Activated gamma-delta T cell treated with anti-CD3 and anti-CD28 coated beads, Interleukin-2, amount 50 U/mL, for 16 hours (primary cell): ENCODE results near the gene SHFL.

Experiments
- DNase-seq: peaks from one replicate; pipeline ENCODE4 v3.0.0-alpha.2; 2020; ENCODE audit warnings: low read depth

SHFL gene

DNA sequence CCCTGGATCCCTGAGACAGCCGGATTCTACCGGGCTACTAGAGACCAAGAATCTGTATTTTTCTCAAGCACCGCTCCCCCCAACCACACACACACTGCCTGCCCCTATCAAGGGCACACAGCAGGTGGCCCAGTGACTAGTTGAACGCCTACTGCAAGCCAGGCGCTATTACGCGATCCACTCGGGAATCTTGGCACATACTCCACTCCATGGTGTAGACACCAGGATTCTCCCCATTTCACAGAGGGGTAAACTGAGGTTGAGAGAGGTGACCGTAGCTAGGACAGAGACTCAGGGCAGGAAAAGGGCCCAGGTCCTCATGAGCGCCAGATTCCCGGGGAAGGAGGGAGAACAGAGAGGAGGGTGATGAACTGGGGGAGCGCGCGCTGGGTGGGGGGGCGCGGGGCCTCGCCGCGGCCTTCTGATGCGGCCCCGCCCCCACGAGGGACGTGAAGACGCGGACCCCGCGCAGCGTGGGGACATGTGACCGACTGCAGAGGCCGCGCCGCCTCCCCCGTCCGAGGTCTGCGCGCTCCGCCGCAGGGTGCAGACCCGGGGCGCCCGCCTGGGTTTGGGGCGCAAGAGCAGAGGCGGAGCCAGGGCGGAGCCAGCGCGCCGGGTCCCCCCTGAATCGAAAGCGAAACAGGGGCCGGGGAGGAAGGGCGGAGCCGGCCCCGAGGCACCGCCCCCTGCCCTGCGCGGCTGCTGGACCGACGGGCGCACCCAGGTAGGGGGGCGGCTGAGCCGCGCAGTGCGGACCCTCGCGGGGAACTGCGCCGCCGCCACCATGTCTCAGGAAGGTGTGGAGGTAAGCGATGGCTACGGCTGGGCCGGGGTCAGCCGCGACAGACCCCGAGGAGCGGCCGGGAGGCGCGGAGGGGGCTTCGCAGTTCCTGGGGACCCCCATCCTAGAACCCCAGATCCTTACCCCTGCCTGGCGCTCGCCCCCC lies at the start of gene SHFL:
Gene SHFL (plus strand): TSS at position 677 of the 950 bp plus-strand sequence. CDS start 111 bp downstream, at position 788.
- peak; percentile 67 for DNase-seq

DNA sequence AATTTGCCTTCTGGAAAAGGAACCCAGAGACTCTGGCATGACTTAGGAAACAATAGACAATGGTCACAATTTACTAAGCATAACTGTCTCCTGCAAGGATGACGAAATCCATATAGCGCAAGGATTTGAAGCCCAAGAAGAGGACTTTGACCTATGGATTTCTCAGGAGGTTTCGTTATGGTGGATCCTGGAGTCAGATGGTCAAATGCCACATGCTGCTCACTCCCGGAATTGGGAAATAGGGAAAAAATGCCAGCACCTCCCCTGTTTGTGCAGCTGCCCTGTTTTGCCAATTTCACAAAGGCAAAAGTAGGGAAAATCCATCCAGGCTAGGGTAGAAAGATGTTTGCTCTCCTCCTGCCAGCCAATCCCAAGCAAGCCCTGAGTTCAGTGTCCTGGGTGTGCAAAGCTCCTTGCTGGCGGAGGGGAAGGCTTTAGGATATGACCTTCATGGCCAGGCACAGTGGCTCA lies 49.5 kb upstream of the SHFL start:
- DNase-seq, result no peak

DNA sequence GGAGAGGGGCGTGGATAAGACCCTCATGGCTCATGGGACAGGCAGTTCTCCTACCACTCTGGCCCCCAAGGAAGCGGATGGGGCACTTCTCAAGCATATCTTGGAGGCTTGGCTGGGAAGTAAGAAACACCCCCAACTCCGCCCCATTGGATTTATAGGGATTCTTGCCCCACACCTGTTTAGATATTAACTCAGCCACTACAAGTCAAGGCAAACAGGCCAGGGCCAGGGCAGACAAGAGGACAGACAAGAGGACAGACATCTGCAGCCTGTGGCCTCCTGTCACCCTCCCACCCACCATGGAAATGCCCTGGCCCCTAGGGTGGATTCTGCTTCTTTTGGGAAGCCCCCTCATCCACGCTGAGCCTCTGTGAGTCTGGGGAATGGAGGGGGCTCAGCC lies 48.8 kb upstream of the SHFL start:
- no peak for DNase-seq

DNA sequence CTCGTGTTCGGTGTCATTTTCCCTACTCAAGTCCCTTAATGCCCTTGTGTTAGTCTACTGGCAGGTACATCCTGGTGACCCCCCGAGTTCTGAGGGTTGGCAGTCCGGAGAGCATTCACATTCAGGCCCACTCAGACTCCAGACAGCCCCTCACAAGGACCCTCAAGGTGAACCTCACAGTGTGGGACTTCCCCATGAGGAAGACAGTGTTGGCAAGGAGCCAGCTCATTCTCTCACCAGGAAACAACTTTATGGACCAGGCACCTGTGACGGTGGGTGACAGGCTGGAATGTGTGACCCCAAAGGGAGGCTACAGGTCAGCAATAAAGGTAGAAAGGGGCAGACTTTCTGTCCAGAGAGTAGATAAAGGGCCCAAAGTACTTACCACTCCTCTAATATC lies 48.3 kb upstream of the SHFL start:
- no peak for DNase-seq

DNA sequence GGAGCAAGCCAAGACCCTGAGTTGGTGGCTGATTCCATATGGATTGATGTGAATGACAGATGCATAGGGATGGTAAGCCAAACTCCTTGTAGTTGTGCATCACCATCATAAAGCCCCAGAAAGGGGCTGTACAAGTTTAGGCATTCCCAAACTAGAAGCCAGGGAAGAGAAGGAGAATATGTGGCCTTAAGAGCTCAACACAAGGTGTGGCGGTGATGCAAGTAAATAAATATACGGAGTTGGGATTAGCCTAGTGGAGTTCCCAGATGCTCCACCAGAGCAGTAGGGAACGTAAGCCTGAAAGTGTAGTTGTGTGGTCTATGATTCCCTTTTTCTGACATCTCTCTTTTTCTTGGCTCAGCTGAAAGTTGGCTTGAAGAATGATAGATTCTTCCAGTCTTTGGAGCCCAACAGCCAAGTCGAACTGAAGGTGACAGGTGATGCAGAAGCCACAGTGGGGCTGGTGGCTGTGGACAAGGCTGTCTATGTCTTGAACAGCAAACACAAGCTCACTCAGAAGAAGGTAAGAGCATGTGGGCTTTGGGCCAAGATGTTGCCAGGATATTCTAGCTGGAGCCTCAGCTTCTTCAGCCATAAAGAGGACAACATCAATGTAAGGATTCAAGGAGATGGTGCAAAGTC lies 42.7 kb upstream of the SHFL start:
- DNase-seq, result no peak

DNA sequence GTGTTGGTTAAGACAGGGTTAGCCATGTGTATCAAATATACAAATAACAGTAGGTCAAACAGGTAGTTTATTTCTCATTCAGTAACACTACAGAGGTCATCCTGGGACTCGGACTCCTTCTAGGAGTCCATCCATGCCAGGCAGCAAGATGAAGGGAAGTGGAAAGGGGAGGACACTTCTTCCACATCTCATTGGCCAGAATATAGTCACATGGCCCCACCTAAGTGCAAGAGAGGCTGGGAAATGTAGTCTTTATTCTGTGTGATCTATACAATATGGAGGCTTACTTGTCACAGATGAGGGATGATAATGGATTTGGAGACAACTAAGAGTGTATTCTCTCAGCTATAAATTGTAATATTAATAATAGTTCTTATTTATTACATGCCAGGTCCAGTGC lies 41.7 kb upstream of the SHFL start:
- DNase-seq, result no peak

DNA sequence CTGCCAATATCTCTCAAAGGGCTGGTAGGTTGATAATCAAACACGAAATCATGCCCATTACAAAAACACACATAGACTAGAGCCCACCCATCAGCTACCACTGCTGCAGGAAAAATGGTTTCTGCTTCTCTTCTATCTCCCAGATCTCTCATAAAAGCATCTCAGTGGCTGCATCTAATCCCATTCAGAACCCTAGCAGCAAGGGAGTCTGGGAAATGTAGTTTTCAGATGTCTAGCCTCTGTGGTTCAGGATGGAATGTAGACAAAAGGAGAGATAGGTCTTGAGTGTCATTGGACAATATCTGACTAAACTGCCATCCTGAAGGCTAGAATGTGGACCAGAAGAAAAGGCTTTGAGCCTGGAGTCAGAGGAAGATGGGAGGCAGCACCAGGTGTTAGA lies 40.7 kb upstream of the SHFL start:
- DNase-seq, result no peak

DNA sequence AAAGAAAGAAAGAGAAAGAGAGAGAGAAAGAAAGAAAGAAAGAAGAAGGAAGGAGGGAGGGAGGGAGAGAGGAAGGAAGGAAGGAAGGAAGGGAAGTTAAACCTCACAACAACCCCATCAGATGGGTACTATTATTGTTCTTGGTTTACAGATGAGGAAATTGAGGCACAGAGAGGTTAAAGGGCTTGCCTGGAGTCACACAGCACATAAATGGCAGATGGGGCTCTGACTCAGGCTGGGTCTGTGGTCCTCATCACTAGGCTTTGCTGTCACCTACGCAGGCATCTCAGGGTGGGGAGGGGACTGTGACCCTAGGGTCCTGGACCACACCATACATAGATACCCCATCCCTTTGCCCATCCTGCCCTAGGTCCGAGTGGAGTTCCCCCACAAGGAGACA lies 36.5 kb upstream of the SHFL start:
- no peak for DNase-seq

DNA sequence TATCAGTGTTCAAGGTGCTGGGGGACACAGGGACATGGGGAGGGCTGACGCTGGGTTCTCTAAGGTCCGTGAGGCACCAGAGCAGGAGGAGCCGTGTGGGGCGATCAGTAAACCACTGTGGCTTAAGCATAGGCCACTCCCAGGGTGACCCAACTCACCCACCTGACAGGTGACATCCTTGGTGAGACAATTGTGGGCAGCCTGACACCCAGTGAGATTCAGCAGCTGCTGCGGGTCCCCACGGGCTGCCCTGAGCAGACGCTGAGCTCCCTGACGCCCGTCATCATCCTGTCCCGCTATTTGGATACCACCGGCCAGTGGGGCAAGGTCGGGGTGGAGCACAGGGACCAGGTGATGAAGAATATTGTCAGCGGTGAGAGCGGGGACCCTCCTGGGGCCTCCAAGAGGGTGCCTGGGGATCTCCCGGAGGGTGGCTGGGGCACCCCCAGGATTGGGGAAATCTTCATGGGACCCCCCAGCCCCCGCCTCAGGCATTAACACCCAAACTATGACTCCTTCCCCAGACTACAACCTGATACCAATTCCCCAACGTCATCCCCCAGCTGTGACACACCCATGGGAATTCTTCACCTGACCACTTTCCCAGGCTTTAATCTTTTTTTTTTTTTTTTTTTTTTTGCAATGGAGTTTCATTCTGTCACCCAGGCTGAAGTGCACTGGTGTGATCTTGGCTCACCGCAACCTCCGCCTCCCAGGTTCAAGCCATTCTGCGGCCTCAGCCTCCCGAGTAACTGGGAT lies 33.3 kb upstream of the SHFL start:
- DNase-seq, result no peak

DNA sequence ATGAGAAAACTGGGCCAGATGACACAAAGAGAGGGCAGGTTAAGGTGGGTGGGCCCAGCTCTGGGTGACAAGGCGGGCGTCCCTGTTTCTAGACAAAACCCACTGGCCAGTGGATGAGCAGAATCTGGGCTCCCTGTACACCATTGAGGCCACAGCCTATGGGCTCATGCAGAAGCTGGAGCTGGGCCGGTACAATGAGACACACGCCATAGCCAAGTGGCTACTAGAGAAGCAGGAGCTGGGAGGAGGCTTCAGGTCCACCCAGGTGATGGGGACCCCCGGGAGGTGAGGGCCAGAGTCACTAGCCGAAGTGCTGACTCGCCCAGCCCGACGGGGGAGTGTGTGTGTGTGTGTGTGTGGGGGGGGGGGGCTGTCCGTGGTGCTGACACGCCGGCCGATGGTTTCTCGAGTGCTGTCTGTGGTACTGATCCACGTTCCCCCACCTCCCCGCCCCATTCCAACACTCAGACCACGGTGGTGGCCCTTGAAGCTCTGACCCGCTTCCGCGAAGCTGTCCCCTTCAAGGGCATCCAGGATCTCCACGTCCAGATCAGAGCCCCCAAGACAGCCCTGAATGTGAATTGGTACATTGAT lies 24.3 kb upstream of the SHFL start:
- no peak for DNase-seq

DNA sequence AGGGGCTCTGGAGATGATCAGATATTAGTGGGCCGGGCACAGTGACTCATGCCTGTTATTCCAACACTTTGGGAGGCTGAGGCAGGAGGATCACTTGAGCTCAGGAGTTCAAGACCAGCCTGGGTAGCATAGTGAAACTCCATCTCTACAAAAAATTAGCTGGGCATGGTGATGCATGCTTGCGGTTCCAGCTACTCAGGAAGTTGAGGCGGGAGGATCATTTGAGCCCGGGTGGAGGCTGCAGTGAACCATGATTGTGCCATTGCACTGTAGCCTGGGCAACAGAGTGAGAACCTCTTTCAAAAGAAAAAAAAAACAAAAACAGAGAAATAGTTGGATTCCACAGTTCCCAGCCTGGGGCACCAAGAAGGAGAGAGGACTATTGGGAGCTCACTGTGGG lies 17.9 kb upstream of the SHFL start:
- DNase-seq, result no peak

DNA sequence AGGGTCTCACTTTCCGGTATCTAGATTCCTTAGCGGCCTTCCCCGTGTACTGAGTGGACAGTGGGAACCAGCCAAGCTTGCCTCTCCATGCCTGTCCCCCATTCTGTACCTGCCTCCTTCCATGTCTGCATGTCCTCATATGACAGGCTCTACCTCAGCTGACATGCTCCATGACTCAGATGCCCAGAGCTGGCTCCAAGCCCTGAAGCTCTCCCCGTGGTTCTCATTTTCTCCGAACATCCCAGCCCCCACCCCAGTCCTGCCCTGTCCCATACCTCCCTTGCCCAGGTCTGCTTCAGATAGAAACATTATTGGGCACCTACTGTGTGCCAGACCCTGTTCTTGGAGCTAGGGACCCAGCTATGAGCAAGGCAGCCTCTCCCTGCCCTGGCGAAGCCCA lies 17.1 kb upstream of the SHFL start:
- DNase-seq, result no peak

DNA sequence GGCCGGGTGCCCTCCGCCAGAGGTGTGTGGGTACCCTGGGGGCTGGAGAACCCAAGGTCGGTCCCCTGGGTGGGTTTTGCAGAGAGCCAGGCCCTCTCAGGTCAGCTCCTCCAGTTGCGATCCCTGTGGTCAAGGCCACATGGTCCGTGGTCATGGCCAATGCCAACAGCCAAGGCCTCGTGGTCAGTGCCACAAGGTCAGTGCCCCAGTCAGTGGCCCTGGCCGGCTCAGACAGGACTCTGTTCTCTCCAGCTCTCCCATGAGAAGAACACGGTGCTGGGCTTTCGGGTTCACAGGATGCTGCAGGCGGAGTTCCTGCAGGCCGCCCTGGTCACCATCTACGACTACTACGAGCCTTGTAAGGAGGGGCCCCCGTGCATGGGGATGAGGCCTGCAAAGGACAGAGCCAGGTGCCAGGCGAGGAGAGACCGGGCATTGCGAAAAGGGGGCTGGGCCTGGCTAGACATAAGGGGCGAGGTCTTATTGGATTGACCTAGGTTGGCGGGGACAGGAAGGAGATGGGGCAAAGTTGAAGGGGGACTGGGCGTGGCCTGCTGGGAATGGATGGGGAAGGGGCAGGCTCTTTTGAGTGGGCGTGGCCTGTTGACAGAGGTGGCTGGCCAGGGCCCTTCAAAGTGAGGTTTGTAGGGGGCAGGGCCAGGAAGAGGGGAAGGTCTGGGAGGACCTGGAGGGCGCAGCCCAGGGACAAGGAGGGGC lies 15.2 kb upstream of the SHFL start:
- no peak for DNase-seq

DNA sequence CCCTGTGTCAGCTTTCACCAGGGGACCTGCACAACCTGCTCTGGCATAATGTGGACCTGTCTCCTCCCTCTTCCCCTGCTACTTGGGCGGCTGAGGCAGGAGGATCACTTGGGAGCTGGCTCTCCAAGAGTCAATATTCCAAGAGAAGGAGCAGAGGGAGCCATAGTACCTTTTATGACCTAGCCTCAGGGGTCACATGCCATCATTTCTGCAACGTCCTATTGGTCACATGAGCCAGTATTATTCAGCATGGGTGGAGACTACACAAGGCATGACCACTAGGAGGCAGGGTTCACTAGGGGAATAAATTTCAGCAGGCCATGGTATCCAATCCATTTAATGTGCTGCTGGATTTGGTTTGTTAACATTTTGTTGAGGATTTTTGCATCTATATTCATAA lies 12.0 kb upstream of the SHFL start:
- peak; percentile 27 for DNase-seq

DNA sequence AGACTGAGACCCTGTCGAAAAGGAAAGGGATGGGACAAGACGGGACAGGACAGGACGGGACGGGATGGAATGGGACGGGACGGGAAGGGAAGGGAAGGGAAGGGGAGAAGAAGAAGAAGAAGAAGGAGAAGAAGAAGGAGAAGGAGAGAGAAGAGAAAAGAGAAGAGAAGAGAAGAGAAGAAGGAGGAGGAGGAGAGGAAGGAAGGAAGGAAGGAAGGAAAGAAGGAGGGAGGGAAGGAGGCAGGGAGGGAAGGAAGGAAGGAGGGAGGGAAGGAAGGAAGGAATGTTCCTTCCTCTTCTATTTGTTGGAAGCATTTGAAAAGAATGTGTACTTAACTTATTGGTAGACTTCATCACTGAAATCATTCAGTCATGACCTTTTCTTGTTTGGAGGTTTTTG lies 9.6 kb upstream of the SHFL start:
- no peak for DNase-seq

DNA sequence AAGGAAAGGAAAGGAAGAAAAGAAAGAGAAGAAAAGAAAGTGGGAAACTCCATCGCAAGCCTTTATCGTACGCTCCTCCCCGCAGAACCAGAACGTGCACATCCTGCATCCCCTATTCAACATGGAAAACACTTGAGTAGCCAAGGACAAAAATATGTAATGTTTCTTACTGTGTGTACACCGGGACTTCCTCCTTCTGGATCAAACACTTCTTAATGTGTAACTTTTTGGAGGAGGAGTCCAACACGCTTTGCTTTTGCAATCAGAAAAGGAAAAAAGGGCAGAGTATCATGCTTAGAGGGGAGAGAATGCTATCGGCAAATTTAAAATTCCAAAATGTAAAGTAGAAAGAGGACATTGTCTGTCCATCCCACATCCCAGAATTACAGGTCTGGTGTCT lies 7.8 kb upstream of the SHFL start:
- no peak for DNase-seq

DNA sequence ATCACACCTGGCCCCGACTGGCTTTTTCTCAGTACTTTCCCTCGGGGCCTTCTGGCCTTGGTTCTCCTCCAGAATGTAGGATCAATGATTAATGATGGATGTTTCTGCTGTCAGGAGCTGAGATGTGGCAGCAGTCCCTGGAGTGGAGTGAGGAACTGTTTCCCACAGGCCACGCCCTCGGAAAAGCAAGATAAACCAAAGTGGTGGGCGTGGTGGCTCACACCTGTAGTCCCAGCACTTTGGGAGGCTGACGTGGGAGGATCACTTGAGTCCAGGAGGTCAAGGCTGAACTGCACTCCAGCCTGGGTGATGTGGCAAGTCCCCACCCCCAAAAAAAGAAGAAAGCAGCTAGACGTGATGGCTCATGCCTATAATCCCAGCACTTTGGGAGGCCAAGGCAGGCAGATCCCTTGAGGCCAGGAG lies 7.1 kb upstream of the SHFL start:
- DNase-seq, result no peak

DNA sequence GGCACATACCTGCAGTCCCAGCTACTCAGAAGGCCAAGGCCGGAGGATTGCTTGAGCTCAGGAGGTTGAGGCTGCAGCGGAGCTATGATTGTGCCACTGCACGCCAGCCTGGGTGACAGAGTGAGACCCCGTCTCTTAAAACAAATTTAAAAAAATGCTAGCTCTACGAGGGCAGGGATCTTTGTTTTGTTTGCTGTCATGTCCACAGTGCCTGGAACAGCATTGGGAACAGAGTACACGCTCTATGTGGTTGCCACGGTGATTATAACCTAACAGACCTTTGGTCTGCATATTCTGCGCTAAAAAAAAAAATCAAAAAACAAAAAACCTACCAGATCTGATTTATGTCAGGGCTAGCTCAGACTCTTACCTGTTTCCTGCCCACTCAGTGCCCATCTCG lies 2.2 kb upstream of the SHFL start:
- no peak for DNase-seq

DNA sequence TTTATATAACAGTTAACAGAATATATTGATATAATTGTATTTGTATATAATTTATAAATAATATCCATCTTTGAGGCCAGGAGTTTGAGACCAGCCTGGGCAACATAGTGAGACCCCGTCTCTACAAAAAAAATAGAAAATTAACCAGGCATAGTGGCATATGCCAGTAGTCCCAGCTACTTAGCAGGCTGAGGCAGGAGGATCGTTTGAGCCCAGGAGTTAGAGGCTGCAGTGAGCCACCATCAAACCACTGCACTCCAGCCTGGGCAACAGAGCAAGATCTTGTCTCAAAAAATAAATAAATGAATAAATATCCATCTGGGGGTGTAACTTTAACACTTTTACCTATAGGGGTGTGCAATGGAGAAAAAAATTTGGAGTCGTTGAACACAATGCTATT lies 1.3 kb upstream of the SHFL start:
- no peak for DNase-seq

DNA sequence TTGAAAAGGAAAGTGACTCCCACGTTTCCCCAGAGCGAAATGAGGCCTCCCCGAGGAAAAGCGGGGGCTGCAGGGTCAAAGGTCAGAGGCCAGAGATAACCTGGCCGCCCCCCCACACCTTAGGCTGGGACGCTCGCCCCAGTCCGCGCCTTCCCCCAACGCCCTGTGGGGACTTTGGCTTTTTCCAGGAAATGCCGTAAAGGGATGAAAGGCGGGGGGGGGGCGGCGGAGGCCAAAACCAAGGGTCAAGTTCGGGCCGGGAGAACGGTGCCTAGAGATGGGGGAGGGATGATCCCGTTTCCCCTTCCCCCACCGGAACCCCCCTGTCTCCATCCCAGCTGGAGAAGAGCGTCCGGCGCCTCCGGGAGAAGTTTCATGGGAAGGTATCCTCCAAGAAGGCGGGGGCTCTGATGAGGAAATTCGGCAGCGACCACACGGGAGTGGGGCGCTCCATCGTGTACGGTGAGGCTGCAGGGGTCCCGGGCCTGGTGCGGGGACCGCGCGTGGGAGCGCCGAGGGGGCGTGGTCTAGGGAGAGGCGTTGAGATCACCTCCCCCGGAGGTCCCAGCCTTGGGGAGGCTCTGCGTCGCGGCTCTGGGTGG lies 575 bp downstream of the SHFL start:
- no peak for DNase-seq
